ENCODE results near the gene MEI1.
"Not testable (repeated sequence)": the region's sequence is repeated elsewhere in the genome, so short reads cannot be mapped to it uniquely, and the experiment has no call there.

Gene MEI1

DNA sequence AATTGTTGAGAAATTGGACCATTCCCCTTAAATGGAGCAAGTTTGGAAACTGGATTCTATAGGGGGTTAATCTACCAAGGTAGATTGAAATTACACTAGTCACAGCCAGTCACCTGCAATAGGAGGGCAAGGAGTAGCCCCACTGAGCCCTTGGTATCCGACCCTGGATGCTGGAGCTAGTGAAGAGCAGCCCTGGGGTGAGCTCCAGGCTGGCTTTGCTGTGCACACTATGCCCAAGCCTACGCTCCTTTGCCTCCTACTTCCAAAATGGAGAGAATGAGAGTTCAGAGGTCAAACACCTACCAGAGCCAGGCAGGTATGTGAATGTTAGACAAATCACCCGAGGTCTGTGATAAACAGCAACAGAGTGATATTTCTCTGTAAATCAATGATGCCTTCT is 34.4 kb upstream of the MEI1 start:
- H3K4me3 ChIP-seq (ENCODE audit: low read depth, low read length), result no peak overlapping the region
- TF ChIP-seq, protein P1, sequence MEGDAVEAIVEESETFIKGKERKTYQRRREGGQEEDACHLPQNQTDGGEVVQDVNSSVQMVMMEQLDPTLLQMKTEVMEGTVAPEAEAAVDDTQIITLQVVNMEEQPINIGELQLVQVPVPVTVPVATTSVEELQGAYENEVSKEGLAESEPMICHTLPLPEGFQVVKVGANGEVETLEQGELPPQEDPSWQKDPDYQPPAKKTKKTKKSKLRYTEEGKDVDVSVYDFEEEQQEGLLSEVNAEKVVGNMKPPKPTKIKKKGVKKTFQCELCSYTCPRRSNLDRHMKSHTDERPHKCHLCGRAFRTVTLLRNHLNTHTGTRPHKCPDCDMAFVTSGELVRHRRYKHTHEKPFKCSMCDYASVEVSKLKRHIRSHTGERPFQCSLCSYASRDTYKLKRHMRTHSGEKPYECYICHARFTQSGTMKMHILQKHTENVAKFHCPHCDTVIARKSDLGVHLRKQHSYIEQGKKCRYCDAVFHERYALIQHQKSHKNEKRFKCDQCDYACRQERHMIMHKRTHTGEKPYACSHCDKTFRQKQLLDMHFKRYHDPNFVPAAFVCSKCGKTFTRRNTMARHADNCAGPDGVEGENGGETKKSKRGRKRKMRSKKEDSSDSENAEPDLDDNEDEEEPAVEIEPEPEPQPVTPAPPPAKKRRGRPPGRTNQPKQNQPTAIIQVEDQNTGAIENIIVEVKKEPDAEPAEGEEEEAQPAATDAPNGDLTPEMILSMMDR (IDR thresholded peaks at IDR 0.05; ENCODE audit: low read depth, low read length, missing control alignments), result no peak
- DNase-seq (ENCODE audit: low read depth), result no peak

DNA sequence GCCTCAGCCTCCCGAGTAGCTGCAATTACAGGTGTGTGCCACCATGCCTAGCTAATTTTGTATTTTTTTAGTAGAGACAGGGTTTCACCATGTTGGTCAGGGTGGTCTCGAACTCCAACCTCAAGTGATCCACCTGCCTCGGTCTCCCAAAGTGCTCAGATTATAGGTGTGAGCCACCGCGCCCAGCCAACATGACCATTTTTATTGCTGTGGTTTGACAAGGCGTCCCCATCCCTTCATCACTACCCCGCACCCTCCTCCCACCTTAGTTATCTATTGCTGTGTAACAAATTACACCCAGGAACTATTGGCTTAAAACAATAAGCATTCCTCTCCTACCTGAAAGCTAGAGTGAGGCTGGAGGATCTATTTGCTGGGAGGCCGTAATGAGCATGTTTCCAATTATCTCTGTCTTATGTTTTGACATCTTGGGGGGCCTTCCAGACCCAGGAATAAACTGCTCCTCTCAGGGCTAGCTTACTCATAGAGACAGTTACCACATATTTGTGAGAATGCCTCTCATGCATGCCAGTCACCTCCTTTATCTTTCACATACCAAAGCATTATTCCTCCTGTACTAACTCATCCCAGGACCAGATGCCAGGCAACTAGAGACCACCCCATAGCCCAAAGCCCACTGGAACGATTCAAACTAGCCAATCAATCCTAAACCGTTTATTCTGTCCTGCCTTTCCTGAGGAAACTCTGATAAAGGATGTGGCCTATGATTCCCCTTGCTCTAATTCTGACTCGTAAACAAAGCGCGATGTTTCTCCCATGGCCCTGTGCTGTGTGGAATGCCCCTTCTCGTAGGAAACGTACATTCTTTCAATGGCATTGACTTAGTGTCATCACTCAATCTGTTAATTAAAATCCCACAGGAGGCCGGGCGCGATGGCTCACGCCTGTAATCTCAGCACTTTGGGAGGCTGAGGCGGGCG is 30.1 kb upstream of the MEI1 start:
- no peak overlapping the region for H3K4me3 ChIP-seq (ENCODE audit: low read depth, low read length)
- TF ChIP-seq, protein P1 (IDR thresholded peaks at IDR 0.05; ENCODE audit: low read depth, low read length, missing control alignments), result no peak
- no peak for DNase-seq (ENCODE audit: low read depth)

DNA sequence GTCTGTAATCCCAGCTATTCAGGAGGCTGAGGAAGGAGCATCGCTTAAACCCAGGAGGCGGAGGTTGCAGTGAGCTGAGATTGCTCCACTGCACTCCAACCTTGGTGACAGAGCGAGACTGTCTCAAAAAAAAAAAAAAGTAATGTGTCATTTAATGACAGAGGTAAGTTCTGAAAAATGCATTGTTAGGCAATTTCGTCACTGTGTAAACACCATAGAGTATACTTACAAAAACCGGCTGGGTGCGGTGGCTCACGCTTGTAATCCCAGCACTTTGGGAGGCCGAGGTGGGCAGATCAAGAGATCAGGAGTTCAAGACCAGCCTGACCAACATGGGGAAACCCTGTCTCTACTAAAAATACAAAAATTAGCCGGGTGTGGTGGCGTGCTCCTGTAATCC is 27.2 kb upstream of the MEI1 start:
- H3K4me3 ChIP-seq (ENCODE audit: low read depth, low read length); DNase-seq (ENCODE audit: low read depth): not testable (repeated sequence)

DNA sequence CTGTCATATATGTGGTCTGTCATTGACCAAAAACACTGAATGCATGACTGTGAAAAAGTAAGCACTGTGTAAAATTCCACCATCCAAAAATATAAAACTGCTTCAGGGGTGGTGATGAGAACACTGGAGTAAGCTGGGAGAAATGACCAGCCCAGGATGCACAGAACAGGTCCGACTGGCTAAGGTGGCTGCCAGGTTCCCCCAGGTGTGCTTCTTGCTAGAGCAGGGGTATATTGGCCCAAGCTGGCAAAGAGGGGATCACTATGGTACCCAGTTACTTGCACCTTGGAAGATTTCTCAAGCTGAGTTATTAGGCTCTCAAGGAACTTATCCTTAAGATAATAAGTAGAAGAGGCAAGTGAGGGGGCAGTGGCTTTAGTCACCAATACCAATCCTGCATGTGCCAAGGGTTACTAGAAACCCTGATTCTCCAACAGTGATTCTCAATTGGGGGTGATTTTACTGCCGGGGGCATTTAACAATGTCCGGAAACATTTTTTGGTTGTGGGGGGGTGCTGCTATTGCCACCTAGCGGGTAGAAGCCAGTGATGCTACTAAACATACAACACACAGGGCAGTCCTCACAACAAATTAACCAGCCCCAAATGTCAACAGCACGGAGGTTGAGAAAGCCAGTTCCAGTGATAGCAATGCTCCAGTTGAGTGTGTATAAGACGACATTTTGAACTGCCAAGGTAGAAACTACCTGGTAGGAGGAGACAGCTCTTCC is 26.4 kb upstream of the MEI1 start:
- H3K4me3 ChIP-seq (ENCODE audit: low read depth, low read length), result no peak overlapping the region
- TF ChIP-seq, protein P1 (IDR thresholded peaks at IDR 0.05; ENCODE audit: low read depth, low read length, missing control alignments), result peak; percentile 60
- no peak for DNase-seq (ENCODE audit: low read depth)

DNA sequence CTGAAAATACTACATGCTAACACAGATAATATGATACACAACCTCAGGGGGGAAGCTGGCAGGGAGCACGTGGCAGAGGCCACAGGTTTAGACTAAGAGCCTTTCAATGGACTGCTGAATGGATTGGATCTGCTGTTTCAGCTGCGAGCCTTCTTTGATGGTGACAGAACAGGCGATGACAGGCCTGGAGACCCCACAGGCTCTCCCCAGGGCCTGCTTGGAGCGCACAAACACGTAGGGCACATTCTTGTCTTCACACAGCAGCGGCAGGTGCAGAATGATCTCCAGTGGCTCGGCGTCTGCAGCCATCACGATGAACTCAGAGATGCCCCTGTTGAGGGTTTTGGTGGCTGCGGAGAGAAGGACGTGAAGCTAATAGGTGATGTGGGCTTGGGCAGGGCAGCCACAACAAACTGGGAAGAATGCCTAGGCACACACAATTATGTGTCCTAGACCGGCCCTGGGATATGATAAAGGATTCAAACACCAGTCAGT is 24.4 kb upstream of the MEI1 start:
- TF ChIP-seq, protein P1 (IDR thresholded peaks at IDR 0.05; ENCODE audit: low read depth, low read length, missing control alignments), result no peak
- H3K4me3 ChIP-seq (ENCODE audit: low read depth, low read length), result no peak overlapping the region
- no peak for DNase-seq (ENCODE audit: low read depth)

DNA sequence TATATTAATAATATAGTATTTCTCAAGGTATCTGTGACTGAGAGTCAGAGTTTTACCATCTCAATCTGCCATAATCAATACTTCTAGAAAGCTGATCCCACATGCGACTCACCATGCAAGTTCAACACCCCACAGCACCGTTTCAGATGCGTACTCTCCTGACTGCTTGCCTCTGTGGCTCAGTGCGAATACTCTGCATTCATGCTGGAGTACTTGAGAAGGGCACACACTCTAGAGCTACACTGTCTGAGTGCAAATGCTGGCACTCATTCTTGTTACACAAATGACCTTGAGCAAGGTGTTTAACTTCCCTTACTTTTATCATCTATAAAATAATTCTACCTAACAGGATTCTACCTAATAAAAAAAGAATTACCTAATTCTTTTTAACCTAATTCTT is 23.2 kb upstream of the MEI1 start:
- TF ChIP-seq, protein P1 (IDR thresholded peaks at IDR 0.05; ENCODE audit: low read depth, low read length, missing control alignments), result no peak
- no peak for DNase-seq (ENCODE audit: low read depth)
- H3K4me3 ChIP-seq (ENCODE audit: low read depth, low read length), result no peak overlapping the region

DNA sequence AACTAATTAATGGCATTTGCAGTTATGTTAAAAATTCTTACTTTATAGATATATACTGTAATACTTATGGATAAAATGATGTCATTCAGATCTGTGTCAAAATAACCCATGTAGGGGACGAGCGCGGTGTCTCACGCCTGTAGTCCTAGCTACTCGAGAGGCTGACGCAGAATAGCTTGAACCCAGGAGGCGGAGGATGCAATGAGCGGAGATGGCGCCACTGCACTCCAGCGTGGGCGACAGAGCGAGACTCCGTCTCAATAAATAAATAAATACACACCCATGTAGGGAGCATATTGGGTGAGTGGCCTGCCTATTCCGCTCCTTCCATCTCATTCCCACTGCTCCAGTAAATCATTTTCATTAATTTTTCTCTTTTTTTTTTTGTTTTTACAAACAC is 17.7 kb upstream of the MEI1 start:
- no peak for DNase-seq (ENCODE audit: low read depth)
- TF ChIP-seq, protein P1 (IDR thresholded peaks at IDR 0.05; ENCODE audit: low read depth, low read length, missing control alignments), result no peak
- peak overlapping the region; percentile 70; the same call in 1 of the 2 replicates for H3K4me3 ChIP-seq (ENCODE audit: low read depth, low read length)

All from GM12864 (cell line).